Activated CD4-positive, alpha-beta T cell treated with anti-CD3 and anti-CD28 coated beads, Interleukin-2, Interleukin-4, amounts not matched to agents 100 ng/mL and 50 ng/mL, durations not matched to agents 16 hours and 8 hours (primary cell): ENCODE measurements around the gene C19orf33.

Experiments used
- DNase-seq: peaks from one replicate; pipeline ENCODE4 v3.0.0-alpha.2; 2020; ENCODE audit warnings: low spot score

C19orf33 gene

GRCh38 chr19:38280030-38280921 is 23.8 kb upstream of the C19orf33 start:
- no peak for DNase-seq

- no peak for DNase-seq
These were observed 22.1 kb upstream of the C19orf33 start for GRCh38 chr19:38281811-38282566.

GRCh38 chr19:38283271-38283670 is 20.8 kb upstream of the C19orf33 start:
- no peak for DNase-seq

DNA sequence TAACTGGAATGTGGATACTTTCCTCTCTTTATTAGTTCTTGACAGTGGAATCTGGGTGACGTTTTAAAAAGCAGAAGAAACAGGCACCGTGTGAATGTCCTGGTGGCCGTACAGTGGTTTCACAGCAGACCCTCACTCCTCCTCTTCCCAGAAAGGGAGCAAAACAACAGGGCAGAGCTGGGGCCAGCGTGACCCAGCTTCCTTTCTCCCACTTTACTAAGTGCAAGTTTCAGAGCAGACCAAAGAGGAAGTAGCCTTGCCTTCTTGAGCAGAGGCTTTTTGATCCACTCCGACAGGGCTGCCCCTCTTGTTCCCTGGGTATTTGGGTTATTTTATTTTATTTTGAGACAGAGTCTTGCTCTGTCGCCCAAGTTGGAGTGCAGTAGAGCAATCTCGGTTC is 19.6 kb upstream of the C19orf33 start:
- no peak for DNase-seq

GRCh38 chr19:38285567-38285966 is 18.5 kb upstream of the C19orf33 start:
- DNase-seq: no peak

GRCh38 chr19:38287604-38288003 is 16.4 kb upstream of the C19orf33 start:
- DNase-seq: no peak

DNA sequence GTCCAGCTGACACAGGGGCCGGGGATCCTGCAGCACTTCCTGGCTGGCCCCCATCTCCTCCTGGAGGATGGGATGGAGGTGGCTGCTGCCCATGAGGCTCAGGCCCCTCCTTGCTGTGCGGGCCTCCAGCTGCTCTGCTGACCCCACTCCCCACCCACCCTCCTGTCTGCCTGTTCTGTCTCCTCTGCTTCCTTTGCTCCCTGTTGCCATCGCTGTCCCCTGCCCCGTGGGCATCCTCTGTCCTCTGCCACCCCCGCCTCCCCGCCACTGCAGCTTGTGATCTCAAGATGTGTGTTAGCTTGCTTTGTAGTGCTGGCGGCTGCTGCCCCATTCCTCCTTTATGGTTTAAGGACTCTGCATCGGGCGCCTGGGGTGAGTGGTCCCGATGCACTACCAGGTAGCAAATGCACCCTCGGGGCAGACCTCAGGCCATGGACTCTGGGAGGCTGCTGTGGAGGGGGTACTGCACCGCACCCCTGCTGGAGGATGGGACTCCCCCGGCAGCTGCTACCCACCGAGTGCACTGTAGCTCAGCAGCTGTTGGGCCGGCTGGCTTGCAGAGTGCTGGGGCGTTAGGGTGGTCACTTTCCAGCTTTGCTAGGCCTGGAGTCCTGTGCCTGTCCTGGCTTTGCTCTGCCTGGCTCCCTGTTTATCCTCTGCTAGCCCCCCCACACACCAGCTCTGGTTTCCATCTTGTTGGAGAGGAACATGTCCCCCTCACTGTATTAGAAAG is 15.8 kb upstream of the C19orf33 start:
- no peak for DNase-seq

GRCh38 chr19:38289955-38290354 is 14.1 kb upstream of the C19orf33 start:
- no peak for DNase-seq

GRCh38 chr19:38290631-38291147 is 13.4 kb upstream of the C19orf33 start:
- DNase-seq: no peak

GRCh38 chr19:38291855-38292254 is 12.2 kb upstream of the C19orf33 start:
- no peak for DNase-seq

DNA sequence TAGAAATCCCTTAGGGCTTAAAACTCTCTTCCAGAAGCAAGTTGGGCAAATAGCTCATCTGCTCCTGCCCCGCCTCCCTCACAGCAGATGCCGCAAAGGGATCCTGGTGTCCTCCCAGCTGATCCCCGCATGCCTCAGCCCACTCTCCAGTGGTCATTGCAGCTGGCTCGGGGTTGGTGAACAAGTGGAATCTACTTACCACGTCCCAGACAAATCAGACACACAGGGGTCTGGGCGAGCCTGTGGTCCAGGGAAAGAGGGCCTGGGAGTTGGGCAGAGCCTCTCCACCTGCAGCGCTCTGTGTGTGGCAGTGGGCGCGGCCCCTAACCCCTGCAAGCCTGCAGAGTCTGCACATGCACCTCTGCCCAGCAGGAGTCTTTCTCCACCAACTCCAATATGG is 10.8 kb upstream of the C19orf33 start:
- DNase-seq: no peak

GRCh38 chr19:38294090-38294489 is 10.0 kb upstream of the C19orf33 start:
- no peak for DNase-seq

GRCh38 chr19:38298821-38299680 is 5.0 kb upstream of the C19orf33 start:
- DNase-seq: no peak

DNA sequence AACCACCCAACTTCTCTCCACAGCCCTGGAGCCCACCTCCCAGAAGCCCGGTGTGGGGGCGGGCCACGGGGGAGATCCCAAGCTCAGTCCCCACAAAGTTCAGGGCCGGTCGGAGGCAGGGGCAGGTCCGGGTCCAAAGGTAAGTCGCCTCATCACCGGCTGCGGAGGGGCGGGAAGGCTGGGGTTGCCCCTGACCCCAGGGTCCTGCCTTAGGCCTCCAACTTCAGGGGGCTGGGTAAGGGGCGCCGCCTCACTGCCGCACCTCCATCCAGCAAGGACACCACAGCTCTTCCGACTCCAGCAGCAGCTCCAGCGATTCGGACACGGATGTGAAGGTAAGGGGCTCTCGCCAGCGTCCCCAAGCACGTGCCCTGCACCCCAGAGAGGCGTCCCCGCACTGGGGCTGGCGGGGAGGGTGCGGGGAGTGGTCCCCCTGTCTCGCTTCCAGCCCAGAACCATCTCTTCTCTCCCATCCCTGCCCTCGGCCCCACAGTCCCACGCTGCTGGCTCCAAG is 358 bp downstream of the C19orf33 start:
- no peak for DNase-seq

GRCh38 chr19:38304866-38305429 is 897 bp downstream of the C19orf33 start:
- no peak for DNase-seq

DNA sequence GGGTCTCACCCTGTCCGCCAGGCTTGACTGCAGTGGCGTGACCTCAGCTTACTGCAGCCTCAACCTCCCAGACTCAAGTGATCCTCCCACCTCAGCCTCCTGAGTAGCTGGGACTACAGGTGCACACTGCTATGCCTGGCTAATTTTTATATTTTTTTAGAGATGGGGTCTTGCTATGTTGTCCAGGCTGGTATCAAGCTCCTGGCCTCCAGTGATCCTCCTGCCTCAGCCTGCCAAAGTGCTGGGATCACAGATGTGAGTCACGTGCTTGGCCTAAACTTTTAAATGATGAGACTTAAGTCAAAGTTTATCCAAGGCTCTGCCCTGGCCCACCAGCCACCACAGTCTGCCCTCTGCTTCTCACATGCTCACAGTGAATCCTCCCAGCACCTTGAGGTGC is 2.2 kb downstream of the C19orf33 start:
- DNase-seq: no peak

DNA sequence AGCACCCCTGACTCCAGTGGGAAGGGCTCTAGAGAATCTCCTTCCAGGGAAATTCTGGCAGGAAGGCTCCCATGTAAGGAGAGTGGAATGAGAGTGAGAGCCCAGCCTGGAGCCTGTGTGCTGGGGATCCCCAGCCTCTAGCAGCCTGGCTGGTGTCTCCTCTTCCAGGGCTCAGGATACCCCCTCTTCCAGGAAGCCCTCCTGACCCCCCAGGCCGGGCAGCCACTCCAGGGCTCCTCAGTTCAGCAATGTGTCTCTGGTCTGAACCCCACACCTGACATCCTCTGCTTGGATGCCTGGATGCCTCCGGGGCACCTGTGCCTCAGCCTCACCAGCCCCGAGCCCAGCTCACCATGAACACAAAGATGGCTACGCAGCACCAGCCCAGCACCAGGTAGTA is 3.0 kb downstream of the C19orf33 start:
- DNase-seq: no peak

DNA sequence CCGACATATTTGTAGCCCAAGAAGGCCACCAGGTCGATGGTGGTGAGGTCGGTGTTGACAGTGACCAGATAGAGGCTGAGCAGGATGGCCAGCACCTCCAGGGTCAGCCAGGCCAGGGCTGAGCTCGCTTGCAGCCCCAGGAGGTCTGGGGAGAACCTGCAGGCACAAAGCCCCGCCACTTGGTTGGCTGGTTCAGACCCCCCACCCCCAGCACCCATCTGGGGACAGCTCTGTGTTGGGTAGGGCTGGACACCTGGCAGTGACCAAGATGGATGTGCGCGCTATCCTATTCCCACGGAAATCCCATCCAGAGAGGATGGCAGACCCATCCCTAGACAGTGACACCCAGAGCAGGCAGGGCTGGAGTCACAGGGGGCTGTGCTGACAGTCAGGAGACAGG is 3.5 kb downstream of the C19orf33 start:
- DNase-seq: no peak

- no peak for DNase-seq
These were observed 4.1 kb downstream of the C19orf33 start for GRCh38 chr19:38308006-38308766.
